ENCODE results near the gene GNB3.
"Not testable (repeated sequence)": the region's sequence is repeated elsewhere in the genome, so short reads cannot be mapped to it uniquely, and the experiment has no call there.

GNB3 gene

DNA sequence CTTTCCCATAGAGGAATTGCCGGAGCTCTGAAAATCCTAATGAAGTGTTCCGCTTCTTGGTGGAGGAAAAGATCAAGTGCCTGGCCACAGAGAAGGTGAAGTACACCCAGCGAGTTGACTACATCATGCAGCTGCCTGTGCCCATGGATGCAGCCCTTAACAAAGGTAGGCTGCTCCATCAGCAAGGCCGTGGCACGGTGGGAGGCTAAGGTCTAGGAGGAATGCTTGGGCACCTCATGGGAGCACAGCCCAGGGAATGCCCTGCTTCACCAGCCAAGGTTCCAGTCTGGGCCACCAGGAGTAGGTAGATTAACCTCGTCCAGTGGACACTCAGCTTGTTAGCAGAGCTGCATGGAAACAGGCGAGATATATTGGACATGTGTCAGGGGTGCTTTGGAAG, 20.2 kb downstream of the GNB3 start:
- DNase-seq (ENCODE audit: low read depth) = no peak

DNA sequence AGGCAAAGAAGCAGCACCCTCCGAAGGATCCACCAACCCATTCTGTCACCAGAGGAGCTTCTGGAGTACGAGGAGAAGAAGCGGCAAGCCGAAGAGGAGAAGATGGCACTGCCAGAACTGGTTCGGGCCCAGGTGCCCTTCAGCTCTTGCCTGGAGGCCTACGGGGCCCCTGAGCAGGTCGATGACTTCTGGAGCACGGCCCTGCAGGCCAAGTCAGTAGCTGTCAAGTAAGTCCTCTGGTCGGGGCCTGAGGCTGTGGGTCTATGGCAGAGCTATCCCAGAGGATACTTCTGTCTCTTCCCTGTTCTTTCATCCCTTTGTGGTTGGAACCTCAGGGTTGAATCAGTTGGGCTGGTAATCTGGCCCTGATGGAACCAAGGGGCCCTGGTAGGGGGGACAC, 20.7 kb downstream of the GNB3 start:
- DNase-seq (ENCODE audit: low read depth) = no peak

DNA sequence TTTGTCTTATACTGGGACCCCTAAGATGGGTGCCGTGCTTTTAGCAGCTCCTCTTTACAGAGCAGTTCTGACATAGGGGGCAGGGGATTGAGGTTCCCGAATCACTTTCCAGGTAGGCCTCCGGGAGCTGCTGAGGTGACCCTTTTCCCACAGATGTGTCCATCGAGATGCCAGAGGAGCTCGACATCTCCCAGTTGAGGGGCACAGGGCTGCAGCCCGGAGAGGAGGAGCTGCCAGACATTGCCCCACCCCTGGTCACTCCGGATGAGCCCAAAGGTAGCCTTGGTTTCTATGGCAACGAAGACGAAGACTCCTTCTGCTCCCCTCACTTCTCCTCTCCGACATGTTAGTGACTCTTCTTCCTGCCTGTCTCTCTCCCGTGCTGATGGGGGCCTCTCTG, 22.3 kb downstream of the GNB3 start:
- DNase-seq (ENCODE audit: low read depth) = no peak

DNA sequence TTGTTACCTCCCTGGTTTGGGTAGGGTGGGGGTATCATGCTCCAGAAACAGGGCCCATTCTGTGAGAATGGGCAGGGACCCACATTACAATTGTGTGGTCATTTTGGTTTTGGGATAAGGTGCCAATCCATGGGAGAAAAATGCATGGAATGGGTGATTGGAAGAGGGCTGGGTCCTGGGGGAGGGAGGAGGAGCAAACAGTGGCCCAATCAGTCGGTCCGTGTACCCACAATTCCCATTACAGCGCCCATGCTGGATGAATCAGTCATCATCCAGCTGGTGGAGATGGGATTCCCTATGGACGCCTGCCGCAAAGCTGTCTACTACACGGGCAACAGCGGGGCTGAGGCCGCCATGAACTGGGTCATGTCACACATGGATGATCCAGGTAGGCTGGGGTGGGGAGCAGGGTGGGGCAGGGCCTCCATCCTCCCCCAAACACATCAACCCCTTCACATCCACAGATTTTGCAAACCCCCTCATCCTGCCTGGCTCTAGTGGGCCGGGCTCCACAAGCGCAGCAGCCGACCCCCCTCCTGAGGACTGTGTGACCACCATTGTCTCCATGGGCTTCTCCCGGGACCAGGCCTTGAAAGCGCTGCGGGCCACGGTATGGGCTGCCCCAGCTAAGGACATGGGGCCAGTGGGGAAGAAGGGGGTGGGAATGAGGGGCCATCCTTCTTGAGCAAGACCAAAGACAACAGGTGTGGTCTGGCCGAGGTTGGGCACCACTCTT, 23.0 kb downstream of the GNB3 start:
- DNase-seq (ENCODE audit: low read depth) = no peak

DNA sequence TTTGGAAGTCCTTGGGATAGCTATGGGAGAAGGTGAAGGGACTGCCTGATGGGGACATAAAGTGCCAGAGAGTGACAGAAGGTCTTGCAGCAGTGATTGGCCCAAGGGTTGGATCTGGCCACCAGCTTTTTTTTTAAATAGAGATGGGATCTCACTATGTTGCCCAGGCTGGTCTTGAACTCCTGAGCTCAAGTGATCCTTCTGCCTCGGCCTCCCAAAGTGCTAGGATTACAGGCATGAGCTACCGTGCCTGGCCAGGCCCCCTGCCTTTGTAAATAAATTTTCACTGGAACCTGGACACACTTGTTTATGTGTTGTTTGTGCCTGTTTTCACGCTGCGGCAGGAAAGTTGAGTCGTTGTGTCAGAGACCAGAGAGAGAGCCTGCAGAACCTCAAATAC, 24.6 kb downstream of the GNB3 start:
- DNase-seq (ENCODE audit: low read depth) = not testable (repeated sequence)

DNA sequence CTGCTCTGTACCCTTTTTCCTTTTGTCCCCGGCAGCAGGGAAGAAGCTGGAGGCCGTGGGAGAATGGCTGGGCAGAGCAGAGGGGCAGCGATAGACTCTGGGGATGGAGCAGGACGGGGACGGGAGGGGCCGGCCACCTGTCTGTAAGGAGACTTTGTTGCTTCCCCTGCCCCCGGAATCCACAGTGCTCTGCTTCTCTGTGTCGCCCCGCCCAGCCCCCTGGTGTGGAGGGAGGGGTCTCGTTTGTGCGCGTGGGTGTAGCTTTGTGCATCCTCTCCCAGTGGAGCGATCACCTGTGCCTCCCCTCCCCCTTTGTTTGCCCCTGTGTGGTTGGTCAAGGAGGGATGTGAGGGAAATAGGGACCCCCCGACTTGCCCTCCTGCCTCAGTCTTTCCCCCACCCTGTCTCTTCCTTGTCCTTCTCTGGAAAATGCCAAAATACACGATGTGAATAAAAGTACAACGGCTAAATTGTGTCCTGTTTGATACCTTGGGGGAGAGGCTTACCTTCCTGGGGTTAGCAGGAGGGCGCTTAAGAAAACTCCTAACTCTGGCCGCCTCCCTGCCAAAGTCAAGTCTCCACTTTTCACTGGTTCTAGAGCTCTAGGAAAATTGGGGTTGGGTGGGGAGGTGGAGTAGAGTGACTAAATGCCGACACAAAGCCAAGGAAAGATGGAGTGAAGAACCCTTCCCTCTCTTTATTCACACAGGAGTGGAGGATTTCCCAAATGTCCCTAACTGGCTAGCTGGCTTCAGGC, 25.6 kb downstream of the GNB3 start:
- no peak for DNase-seq (ENCODE audit: low read depth)

DNA sequence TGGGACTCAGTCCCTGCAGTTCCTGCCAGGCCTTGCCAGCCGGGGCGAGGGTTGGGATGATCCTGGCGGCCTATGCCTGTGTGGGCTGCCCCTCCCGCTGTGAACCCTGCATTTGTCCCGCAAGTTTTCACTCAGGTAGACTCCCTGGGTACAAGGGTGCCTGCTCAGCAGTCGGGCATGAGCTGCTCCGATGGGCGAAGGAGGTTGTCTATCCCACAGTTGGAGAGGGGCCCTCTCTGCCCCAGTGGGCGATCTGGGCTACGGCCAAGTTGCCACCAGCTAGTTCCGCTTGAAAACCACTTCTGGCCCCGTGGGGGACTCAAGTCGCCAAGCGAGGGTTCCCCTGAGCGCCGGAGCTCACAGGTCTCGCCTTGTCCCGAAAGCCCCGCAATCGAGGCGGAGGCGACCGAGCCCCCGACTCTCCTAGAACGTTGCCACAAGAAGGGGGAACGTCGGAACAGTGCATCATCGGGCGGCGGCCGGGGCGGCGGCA, 26.2 kb downstream of the GNB3 start:
- DNase-seq (ENCODE audit: low read depth) = no peak

DNA sequence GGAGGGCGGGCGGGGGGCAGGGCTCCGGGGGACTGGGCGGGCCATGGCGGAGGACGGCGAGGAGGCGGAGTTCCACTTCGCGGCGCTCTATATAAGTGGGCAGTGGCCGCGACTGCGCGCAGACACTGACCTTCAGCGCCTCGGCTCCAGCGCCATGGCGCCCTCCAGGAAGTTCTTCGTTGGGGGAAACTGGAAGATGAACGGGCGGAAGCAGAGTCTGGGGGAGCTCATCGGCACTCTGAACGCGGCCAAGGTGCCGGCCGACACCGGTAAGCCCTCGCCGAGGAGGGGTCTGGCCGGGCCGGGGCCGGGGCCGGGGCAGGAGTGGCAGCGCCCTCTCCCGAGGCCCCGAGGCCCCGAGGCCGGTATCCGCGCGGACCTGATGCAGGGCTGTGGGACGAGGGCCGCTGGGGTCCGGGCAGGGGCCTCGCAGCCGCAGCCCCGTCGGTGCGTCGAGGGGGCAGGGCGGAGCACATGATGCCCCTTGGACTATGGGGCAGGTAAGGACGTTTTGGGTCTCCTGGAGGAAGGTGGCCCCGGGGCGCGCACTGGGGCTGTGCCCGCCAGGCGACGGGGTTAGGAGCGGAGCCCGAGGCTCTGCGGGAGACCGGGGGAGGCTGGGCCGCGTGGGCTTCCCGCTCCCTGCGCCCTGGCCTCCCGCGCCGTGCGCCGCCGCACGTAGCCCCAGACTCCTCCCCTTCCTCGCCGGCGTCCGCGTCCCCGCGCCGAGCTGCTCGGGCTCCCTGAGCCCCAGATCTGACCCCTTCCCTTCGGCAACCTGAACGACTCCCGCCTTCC, 26.9 kb downstream of the GNB3 start, which contains the start of gene TPI1:
TPI1 (plus strand) TSS at position 119 of the 798 bp plus-strand sequence; CDS start at position 155, 36 bp downstream.
- no peak for DNase-seq (ENCODE audit: low read depth)

DNA sequence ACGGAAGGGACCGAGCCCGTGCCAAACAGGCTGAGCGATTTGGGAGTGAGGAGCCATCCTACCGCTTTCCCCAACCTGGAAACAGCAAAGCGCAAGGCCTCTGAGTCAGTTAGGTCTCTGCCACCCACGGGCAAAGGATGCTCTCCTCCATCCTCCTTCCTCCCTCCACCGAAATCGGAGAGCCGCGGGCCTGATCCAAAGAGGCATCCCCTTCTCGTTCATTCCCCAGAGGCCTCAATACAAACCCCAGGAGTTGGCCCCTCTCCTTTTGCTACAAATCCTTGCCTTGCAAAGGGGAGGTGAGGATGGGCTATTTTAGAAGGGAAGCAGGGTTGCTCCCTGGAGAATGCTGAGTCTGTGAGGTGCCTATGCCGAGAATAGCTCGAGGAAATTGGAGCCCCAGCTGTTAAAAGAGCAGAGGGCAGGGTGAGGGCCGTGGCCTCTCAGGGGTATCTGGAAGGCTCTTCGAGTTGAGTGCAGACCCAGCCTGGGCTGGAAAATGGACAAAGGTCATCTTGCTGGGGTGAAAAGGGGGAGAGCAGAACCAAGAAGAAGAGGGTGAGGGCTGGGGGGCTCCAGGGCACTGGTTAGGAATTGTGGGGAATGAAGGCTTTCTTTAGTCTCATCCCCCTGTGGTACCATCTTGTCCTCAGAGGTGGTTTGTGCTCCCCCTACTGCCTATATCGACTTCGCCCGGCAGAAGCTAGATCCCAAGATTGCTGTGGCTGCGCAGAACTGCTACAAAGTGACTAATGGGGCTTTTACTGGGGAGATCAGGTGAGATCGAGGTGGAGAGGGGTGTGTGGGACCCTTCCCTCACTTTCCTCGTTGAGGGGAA, 27.7 kb downstream of the GNB3 start:
- DNase-seq (ENCODE audit: low read depth) = no peak

DNA sequence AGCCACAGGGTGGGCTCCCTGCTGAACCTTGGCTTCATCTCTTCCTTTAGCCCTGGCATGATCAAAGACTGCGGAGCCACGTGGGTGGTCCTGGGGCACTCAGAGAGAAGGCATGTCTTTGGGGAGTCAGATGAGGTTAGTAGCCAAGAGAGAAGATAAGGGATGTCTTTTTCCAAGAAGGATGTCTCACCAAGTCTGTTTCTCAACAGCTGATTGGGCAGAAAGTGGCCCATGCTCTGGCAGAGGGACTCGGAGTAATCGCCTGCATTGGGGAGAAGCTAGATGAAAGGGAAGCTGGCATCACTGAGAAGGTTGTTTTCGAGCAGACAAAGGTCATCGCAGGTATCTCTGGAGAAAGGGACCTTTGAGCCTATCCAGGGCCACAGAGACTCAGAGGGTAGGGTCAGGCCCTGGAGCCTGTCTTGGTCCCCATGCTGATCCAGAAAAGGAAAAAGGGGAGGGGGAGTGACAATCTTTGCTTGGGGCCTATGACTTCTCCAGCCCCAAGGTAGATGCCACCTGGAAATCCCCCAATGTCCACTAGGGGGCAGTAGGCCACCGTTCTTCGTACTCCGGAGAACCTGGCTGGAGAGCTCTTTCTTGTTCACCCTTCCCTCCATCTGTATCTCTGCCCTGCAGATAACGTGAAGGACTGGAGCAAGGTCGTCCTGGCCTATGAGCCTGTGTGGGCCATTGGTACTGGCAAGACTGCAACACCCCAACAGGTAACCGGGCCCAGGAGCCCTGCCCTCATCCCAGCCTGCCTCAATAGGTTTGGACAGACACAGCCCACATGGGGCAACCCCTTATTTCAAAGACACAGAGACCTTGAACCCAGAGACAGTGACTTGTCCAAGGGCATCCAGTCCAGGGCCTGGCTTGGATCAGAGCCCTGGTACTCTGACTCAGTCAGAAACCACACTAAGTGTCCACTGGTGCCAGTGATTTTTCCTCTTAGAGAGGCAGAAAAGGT, 28.6 kb downstream of the GNB3 start:
- no peak for DNase-seq (ENCODE audit: low read depth)

DNA sequence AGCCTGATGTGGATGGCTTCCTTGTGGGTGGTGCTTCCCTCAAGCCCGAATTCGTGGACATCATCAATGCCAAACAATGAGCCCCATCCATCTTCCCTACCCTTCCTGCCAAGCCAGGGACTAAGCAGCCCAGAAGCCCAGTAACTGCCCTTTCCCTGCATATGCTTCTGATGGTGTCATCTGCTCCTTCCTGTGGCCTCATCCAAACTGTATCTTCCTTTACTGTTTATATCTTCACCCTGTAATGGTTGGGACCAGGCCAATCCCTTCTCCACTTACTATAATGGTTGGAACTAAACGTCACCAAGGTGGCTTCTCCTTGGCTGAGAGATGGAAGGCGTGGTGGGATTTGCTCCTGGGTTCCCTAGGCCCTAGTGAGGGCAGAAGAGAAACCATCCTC, 29.6 kb downstream of the GNB3 start:
- DNase-seq (ENCODE audit: low read depth) = not testable (repeated sequence)

DNA sequence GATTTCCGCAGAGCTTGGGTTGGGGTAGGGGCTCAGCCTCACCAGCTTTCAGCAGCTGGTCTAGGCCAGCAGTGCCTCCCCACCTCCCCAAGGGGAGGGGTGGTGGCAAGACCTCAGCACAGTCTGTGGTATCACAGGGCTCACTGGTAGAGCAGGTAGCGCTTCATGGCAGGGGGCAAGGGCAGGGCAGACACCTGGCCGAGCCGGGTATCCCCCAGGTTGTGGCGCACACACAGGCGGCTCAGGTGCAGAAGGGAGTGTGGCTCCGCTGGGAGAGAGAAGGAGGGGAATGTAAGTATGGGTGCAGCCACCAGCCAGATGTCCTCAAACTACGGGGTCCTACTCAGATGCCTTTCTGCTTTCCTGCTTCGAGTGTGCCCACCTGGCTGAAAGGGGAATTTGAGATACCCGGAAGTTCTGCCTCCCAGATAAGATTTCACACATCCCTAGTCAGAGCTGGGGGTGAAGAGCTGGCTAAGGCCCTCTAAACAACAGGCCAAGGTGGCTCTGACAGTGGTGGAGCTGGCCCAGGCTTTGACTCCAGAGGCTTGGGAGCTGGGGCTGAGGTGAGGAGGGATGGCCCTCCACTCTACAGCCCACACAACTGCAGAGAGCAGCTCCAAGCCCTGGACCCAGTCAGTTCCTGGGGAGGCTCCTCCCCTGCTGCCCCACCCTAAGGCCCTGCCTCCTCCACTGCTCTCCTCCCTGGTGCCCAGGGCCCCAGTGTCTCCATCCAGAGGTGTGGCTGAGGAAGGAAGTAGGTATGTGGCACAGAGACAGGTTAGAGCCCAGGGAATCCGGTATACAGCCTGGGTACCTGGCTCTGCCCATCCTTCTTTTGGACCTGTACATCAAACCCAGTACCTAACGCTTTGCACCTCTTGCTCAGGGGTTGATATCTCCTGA, 30.6 kb downstream of the GNB3 start:
- DNase-seq (ENCODE audit: low read depth) = no peak

DNA sequence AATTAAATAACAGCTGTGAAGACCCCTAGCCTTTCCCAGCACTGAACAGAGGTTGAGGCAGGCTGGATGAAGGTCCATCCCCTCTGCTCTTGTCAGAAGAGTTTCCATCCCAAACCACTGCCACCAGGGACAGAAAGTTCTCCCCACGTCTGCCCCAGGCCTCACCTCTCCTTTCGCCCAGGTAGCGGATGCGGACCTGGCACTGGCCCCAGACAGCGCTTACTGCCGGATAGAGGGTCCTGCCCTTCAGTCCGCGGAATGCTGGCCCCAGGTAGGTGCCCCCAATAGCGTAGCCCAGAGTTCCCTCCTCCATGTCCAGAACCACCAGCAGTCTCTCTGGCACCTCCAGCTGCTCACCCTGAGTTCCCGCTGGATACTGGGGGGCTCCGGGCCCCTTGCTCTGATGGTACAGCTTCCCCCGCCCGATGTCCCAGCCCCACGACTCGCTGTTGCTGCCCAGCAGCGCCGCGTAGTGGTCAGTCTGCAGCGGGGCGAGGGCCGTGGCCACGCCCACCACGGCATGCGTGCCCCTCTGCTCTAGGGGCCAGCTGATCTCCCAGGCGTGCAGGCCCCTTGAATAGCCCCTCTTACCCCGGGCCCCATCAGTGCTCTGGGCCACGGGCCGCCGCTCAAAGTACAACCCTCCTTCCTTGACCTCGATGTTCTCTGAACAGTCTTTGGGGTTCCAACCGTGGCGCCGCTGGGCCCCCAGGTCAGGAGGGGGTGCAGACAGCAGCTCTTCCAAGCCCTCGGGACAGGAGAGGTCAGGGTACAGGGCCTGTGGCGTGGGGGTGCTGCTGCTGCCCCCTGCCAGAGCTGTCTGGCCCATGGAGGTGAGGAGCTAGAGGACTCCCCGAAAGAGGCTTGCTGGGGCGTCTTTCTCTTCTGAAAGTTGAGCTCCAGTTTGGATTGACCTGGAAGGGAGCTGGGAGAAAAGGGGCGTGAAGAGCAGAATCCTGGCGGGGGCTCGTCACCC, 31.6 kb downstream of the GNB3 start:
- no peak for DNase-seq (ENCODE audit: low read depth)

DNA sequence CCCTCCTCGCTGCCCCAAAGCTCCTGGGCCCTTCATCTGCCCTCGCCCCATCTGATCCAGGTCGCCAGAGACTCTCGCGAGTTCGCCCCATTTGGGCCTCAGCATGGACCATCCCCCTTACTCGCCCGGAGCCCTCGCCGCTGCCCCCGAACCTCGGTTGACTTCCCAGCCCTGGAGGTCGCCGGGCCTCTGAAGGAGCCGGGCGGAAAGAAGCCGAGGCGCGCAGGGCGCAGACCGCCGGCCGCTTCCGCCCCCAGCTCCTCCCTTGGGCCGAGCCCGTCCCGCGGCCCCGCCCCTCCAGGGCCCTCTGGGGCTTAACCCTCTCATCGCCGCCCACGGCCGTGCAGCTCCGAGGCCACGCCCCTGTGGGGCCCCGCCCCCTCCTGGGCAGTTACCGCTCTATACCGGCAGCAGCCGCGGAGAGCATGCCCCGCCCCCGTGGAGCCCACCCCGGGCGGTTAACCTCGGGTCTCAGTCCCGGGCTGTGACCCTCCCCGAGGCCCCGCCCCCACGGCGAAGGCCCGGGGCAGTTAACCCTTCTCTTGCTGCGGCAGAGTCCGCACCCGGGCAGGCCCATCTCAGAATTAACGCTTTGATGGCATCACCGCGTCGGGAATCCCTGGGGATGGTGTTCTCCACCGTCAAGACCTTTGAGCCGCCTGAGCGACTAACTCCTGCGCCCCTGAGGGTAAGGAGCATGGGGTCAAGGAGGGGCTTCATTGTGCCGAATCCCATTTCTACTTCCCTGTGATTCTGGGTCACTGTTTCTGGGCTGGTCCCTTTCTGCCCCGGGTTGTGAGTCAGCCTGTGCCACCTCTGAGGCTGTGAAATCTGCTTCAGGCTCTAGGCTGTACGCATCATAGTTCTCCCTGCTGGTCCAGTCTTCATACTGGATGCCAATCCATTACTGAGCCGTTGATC, 32.6 kb downstream of the GNB3 start, which contains the start of gene SPSB2:
SPSB2 (minus strand) TSS at position 210 of the 921 bp plus-strand sequence. CDS start 402 bp downstream, outside the sequence.
- DNase-seq (ENCODE audit: low read depth) = peak; percentile 96

DNA sequence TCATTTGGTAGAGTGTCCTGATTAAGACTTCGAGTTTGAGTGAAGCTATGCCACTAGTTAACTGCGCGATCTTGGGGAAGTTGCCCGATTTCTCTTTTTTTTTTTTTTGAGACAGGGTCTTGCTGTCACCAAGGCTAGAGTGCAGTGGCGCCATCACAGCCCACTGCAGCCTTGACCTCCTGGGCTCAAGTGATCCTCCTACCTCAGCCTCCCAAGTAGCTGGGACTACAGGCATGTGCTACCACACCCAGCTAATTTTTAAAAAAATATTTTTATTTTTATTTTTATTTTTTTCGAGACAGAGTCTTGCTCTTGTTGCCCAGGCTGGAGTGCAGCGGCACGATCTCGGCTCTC, 33.3 kb downstream of the GNB3 start:
- not testable (repeated sequence) for DNase-seq (ENCODE audit: low read depth)

DNA sequence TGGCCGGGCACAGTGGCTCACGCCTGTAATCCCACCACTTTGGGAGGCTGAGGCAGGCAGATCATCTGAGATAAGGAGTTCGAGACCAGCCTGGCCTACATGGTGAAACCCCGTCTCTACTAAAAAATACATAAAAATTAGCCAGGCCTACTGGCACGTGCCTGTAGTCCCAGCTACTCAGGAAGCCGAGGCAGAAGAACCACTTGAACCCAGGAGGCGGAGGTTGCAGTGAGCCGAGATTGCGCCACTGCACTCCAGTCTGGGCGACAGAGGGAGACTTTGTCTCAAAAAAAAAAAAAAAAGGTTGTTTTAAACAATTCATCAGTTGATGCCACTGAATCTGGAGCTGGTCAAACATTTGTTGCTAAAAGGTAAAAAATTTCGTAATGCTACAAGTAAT, 39.1 kb downstream of the GNB3 start:
- not testable (repeated sequence) for DNase-seq (ENCODE audit: low read depth)

DNA sequence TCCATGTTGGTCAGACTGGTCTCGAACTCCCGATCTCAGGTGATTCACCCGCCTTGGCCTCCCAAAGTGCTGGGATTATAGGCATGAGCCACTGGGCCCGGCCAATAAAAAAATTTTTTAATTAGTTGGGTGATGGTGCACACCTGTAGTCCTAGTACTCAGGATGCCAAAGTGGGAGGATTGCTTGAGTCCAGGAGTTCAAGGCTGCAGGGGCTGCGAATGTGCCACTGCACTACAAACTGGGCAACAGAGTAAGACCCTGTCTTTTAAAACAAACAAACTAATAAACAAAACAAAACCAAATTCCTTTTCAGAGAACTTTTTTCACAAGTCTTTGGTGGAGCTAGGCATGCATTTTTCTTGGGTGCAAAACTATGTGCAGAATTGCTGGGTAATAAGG, 42.5 kb downstream of the GNB3 start:
- DNase-seq (ENCODE audit: low read depth) = no peak
